ENCODE results near the gene METTL27. TPM values are rescaled to one million over a fixed set of nuclear protein-coding genes. Genes with fewer than 3 reads are reported as not detected.

METTL27 gene
- total and polyA plus RNA-seq, 4 donors: 1.0 to 1.7 (median 1.6) TPM

- H3K4me3 ChIP-seq (ENCODE audit: low read depth in 1 of 3, low read length in 3 of 3): no peak overlapping the region
- H3K9ac ChIP-seq (ENCODE audit: low read depth in 1 of 2, low read length in 2 of 2): no peak overlapping the region
- 79% methylated on average over 16 of the region's 16 CpGs for WGBS
- no peak for TF ChIP-seq HNF4G (IDR thresholded peaks at IDR 0.05)
- TF ChIP-seq SP1 (IDR thresholded peaks at IDR 0.05): no peak
- TF ChIP-seq FOXA1 (IDR thresholded peaks at IDR 0.05): no peak
- TF ChIP-seq REST (IDR thresholded peaks at IDR 0.05): no peak
- TF ChIP-seq CTCF (IDR thresholded peaks at IDR 0.05; ENCODE audit: low read depth, low read length, missing input control): no peak
- no peak for TF ChIP-seq YY1 (IDR thresholded peaks at IDR 0.05)
- TF ChIP-seq JUND (IDR thresholded peaks at IDR 0.05): no peak
- no peak for TF ChIP-seq MAX (IDR thresholded peaks at IDR 0.05)
- TF ChIP-seq EGR1 (IDR thresholded peaks at IDR 0.05; ENCODE audit: low read depth in 2 of 2): no peak
- TF ChIP-seq RXRA (IDR thresholded peaks at IDR 0.05): no peak
- no peak for TF ChIP-seq GABPA (IDR thresholded peaks at IDR 0.05 in 1 of 2, conservative IDR thresholded peaks at IDR 0.05 in 1 of 2)
- TF ChIP-seq NR2F2 (IDR thresholded peaks at IDR 0.05): no peak
- no peaks in the 10 kb centered on the region for H3K9me3 ChIP-seq (ENCODE audit: control insufficient read depth in 4 of 4, low read length in 3 of 4)
- DNase-seq (ENCODE audit: low spot score): no peak
- peaks cover 0 to 8% (median 2%) of the 10 kb centered on the region in 4 donors for H3K4me1 ChIP-seq (ENCODE audit: control insufficient read depth in 4 of 4, insufficient read depth in 4 of 4, low read length in 3 of 4)
- no peaks in the 10 kb centered on the region for H3K36me3 ChIP-seq (ENCODE audit: control insufficient read depth in 4 of 4, insufficient read depth in 3 of 4, low read depth in 1 of 4, low read length in 3 of 4)
- no peaks in the 10 kb centered on the region for H3K27me3 ChIP-seq (ENCODE audit: control insufficient read depth in 4 of 4, insufficient read depth in 4 of 4, low read length in 3 of 4)
- peak overlapping the region in 1 of 2 donors; percentile 22 for H3K27ac ChIP-seq (ENCODE audit: low read depth in 1 of 2, low read length in 2 of 2)
These were observed 10.8 kb downstream of the METTL27 start for GRCh38 chr7:73831584-73831833.

GRCh38 chr7:73830681-73831583 is 11.4 kb downstream of the METTL27 start, which contains the start of gene CLDN4:
TSS of gene CLDN4 (plus strand) at chr7:73830996. CDS start at chr7:73831202, 206 bp downstream.
- H3K36me3 ChIP-seq (ENCODE audit: control insufficient read depth in 4 of 4, insufficient read depth in 3 of 4, low read depth in 1 of 4, low read length in 3 of 4): no peaks in the 10 kb centered on the region
- WGBS: 67% methylated on average over 42 of the region's 42 CpGs
- H3K27ac ChIP-seq (ENCODE audit: low read depth in 1 of 2, low read length in 2 of 2): peak within 1 kb of the TSS in 1 of 2 donors; percentile 22
- TF ChIP-seq EGR1 (IDR thresholded peaks at IDR 0.05; ENCODE audit: low read depth in 2 of 2) (no peak), JUND (IDR thresholded peaks at IDR 0.05) (no peak), FOXA2 (IDR thresholded peaks at IDR 0.05) (no peak)
- DNase-seq (ENCODE audit: low spot score): no peak
- no peak within 1 kb of the TSS for H3K4me3 ChIP-seq (ENCODE audit: low read depth in 1 of 3, low read length in 3 of 3)
- H3K9me3 ChIP-seq (ENCODE audit: control insufficient read depth in 4 of 4, low read length in 3 of 4): no peaks in the 10 kb centered on the region
- peaks cover 0 to 8% (median 2%) of the 10 kb centered on the region in 4 donors for H3K4me1 ChIP-seq (ENCODE audit: control insufficient read depth in 4 of 4, insufficient read depth in 4 of 4, low read length in 3 of 4)
- H3K27me3 ChIP-seq (ENCODE audit: control insufficient read depth in 4 of 4, insufficient read depth in 4 of 4, low read length in 3 of 4): no peaks in the 10 kb centered on the region
- H3K9ac ChIP-seq (ENCODE audit: low read depth in 1 of 2, low read length in 2 of 2): no peak within 1 kb of the TSS

All from liver (tissue), 9 donors.